Progenitor cell of endocrine pancreas (in vitro differentiated cells): ENCODE measurements around the gene NELL1. TPM values are rescaled to one million over a fixed set of nuclear protein-coding genes. Genes with fewer than 3 reads are reported as not detected.

Experiments
- DNase-seq: peaks from one replicate; pipeline ENCODE4 v3.0.0; 2021; ENCODE audit warnings: low spot score; ENCODE audit not compliant: unreplicated experiment
- H3K27ac Mint-ChIP-seq: 2 replicates; pipeline ENCODE4 v1.8.0; 2021; ENCODE audit warnings: mild to moderate bottlenecking, moderate library complexity, mixed read lengths
- H3K27me3 Mint-ChIP-seq: 2 replicates; pipeline ENCODE4 v1.8.0; 2021; ENCODE audit warnings: mixed read lengths
- H3K36me3 Mint-ChIP-seq: 2 replicates; pipeline ENCODE4 v1.8.0; 2022; ENCODE audit warnings: mixed read lengths; ENCODE audit not compliant: insufficient read depth
- H3K4me1 Mint-ChIP-seq: 2 replicates; pipeline ENCODE4 v1.8.0; 2021; ENCODE audit warnings: low read depth, mixed read lengths
- H3K4me3 Mint-ChIP-seq: 2 replicates; pipeline ENCODE4 v1.8.0; 2021; ENCODE audit warnings: low read depth, mild to moderate bottlenecking, moderate library complexity, mixed read lengths
- H3K9me3 Mint-ChIP-seq: 2 replicates; pipeline ENCODE4 v1.8.0; 2021; ENCODE audit warnings: low read depth, mixed read lengths
- CTCF ChIP-seq: fragments of 200-600 bp; sonication (generic); IDR thresholded peaks from one replicate; pipeline ENCODE4 v1.5.0; 2021; ENCODE audit warnings: antibody characterized with exemption, mild to moderate bottlenecking; ENCODE audit not compliant: unreplicated experiment
- total RNA-seq: library from RNA; stranded (reverse); gene quantifications from 2 replicates; pipeline ENCODE4 v1.2.1, GENCODE V29; 2021

Gene NELL1
- total RNA-seq, 1 donor from 2014 or later: 2.2 TPM

- no peak overlapping the region for H3K27ac Mint-ChIP-seq
- DNase-seq: no peak
- TF ChIP-seq CTCF: no peak
- no peaks in the 10 kb centered on the region for H3K36me3 Mint-ChIP-seq
- peaks cover 3% of the 10 kb centered on the region for H3K27me3 Mint-ChIP-seq
- H3K4me1 Mint-ChIP-seq: peaks cover 7% of the 10 kb centered on the region
- peaks cover 11% of the 10 kb centered on the region for H3K9me3 Mint-ChIP-seq
- no peak overlapping the region for H3K4me3 Mint-ChIP-seq
Observed at GRCh38 chr11:21372672-21373071, 703.3 kb downstream of the NELL1 start.

GRCh38 chr11:21374376-21374775 is 705.0 kb downstream of the NELL1 start:
- no peak for TF ChIP-seq CTCF
- no peak overlapping the region for H3K27ac Mint-ChIP-seq
- H3K4me1 Mint-ChIP-seq: peaks cover 7% of the 10 kb centered on the region
- no peak for DNase-seq
- no peak overlapping the region for H3K4me3 Mint-ChIP-seq
- H3K36me3 Mint-ChIP-seq: no peaks in the 10 kb centered on the region
- peaks cover 11% of the 10 kb centered on the region for H3K9me3 Mint-ChIP-seq
- no peaks in the 10 kb centered on the region for H3K27me3 Mint-ChIP-seq

- no peak overlapping the region for H3K4me3 Mint-ChIP-seq
- H3K27me3 Mint-ChIP-seq: no peaks in the 10 kb centered on the region
- H3K27ac Mint-ChIP-seq: no peak overlapping the region
- no peaks in the 10 kb centered on the region for H3K36me3 Mint-ChIP-seq
- DNase-seq: no peak
- peaks cover 14% of the 10 kb centered on the region for H3K4me1 Mint-ChIP-seq
- no peaks in the 10 kb centered on the region for H3K9me3 Mint-ChIP-seq
- no peak for TF ChIP-seq CTCF
Observed at GRCh38 chr11:21385669-21386440, 716.5 kb downstream of the NELL1 start.

- Mint-ChIP-seq H3K36me3 (no peaks in the 10 kb centered on the region), H3K4me1 (peaks cover 6% of the 10 kb centered on the region), H3K27ac (no peak overlapping the region), H3K4me3 (no peak overlapping the region), H3K27me3 (no peaks in the 10 kb centered on the region), H3K9me3 (no peaks in the 10 kb centered on the region)
- no peak for TF ChIP-seq CTCF
- no peak for DNase-seq
Observed at GRCh38 chr11:21390430-21390829, 721.0 kb downstream of the NELL1 start.

GRCh38 chr11:21396342-21397008 is 727.1 kb downstream of the NELL1 start:
- Mint-ChIP-seq H3K4me1 (peaks cover 2% of the 10 kb centered on the region), H3K36me3 (no peaks in the 10 kb centered on the region), H3K27me3 (no peaks in the 10 kb centered on the region), H3K4me3 (no peak overlapping the region), H3K9me3 (no peaks in the 10 kb centered on the region), H3K27ac (no peak overlapping the region)
- no peak for TF ChIP-seq CTCF
- DNase-seq: no peak
